ENCODE data around the gene BABAM2.
A peak's percentile ranks its signal among the peaks of the same experiment; 100 is the strongest.
"Not testable (repeated sequence)": the region's sequence is repeated elsewhere in the genome, so short reads cannot be mapped to it uniquely, and the experiment has no call there.

BABAM2 gene

GRCh38 chr2:27942612-27943547 lies 52.4 kb downstream of the BABAM2 start:
- no peak for DNase-seq

- DNase-seq: no peak
Observed at GRCh38 chr2:27946530-27947060, 56.1 kb downstream of the BABAM2 start.

- DNase-seq: no peak
Observed at GRCh38 chr2:27952070-27952469, 61.5 kb downstream of the BABAM2 start.

GRCh38 chr2:27953077-27953476 lies 62.5 kb downstream of the BABAM2 start:
- no peak for DNase-seq

GRCh38 chr2:27954221-27954673 lies 63.7 kb downstream of the BABAM2 start:
- no peak for DNase-seq

- peak; percentile 26 for DNase-seq
Observed at GRCh38 chr2:27954771-27955383, 64.3 kb downstream of the BABAM2 start.

- DNase-seq: no peak
Observed at GRCh38 chr2:27955384-27956161, 65.0 kb downstream of the BABAM2 start.

GRCh38 chr2:27956888-27957287 lies 66.4 kb downstream of the BABAM2 start:
- no peak for DNase-seq

GRCh38 chr2:27958711-27959378 lies 68.3 kb downstream of the BABAM2 start:
- DNase-seq: no peak

- DNase-seq: no peak
Observed at GRCh38 chr2:27959496-27959895, 69.0 kb downstream of the BABAM2 start.

- DNase-seq: no peak
Observed at GRCh38 chr2:27960237-27960912, 69.8 kb downstream of the BABAM2 start.

GRCh38 chr2:27962006-27962405 lies 71.5 kb downstream of the BABAM2 start:
- DNase-seq: no peak

- no peak for DNase-seq
Observed at GRCh38 chr2:27963472-27963871, 72.9 kb downstream of the BABAM2 start.

- no peak for DNase-seq
Observed at GRCh38 chr2:27964067-27964466, 73.5 kb downstream of the BABAM2 start.

GRCh38 chr2:27965841-27966240 lies 75.3 kb downstream of the BABAM2 start:
- no peak for DNase-seq

GRCh38 chr2:27966466-27966865 lies 75.9 kb downstream of the BABAM2 start:
- DNase-seq: no peak

- no peak for DNase-seq
Observed at GRCh38 chr2:27967076-27967475, 76.5 kb downstream of the BABAM2 start.

GRCh38 chr2:27968045-27968444 lies 77.5 kb downstream of the BABAM2 start:
- DNase-seq: not testable (repeated sequence)

GRCh38 chr2:27968957-27969356 lies 78.4 kb downstream of the BABAM2 start:
- DNase-seq: not testable (repeated sequence)

GRCh38 chr2:27972311-27972710 lies 81.8 kb downstream of the BABAM2 start:
- no peak for DNase-seq

GRCh38 chr2:27973592-27973991 lies 83.1 kb downstream of the BABAM2 start:
- DNase-seq: no peak
